WERI-Rb-1 (cell line): ENCODE data around the gene UNC5B.

Experiments
- DNase-seq: peaks from one replicate; pipeline ENCODE4 v3.0.0-alpha.2; 2020
- H3K27ac ChIP-seq: fragments of 250-450 bp; sonication (Bioruptor Pico); 2 replicates; pipeline ENCODE4 v1.5.1; 2020; ENCODE audit warnings: mild to moderate bottlenecking, moderate library complexity
- H3K27me3 ChIP-seq: fragments of 250-450 bp; sonication (Bioruptor Pico); 2 replicates; pipeline ENCODE4 v1.5.1; 2021; ENCODE audit warnings: mild to moderate bottlenecking, low read depth, moderate library complexity; ENCODE audit not compliant: insufficient read depth, severe bottlenecking
- H3K36me3 ChIP-seq: fragments of 250-450 bp; sonication (Bioruptor Pico); 2 replicates; pipeline ENCODE4 v1.5.1; 2020; ENCODE audit warnings: mild to moderate bottlenecking, moderate library complexity
- H3K4me3 ChIP-seq: 2 replicates; pipeline ENCODE4 v1.5.1; 2011; ENCODE audit warnings: low read depth, mild to moderate bottlenecking, control low read depth, low read length
- H3K9me3 ChIP-seq: fragments of 250-450 bp; sonication (Bioruptor Pico); 2 replicates; pipeline ENCODE4 v1.5.1; 2021; ENCODE audit warnings: mild to moderate bottlenecking, moderate library complexity; ENCODE audit not compliant: severe bottlenecking
- TF ChIP-seq, protein P1 (sequence below): IDR thresholded peaks from 2 replicates; pipeline ENCODE4 v1.5.1; 2011; ENCODE audit warnings: low read depth, mild to moderate bottlenecking, control low read depth, inconsistent platforms, low read length

The UNC5B gene

DNA sequence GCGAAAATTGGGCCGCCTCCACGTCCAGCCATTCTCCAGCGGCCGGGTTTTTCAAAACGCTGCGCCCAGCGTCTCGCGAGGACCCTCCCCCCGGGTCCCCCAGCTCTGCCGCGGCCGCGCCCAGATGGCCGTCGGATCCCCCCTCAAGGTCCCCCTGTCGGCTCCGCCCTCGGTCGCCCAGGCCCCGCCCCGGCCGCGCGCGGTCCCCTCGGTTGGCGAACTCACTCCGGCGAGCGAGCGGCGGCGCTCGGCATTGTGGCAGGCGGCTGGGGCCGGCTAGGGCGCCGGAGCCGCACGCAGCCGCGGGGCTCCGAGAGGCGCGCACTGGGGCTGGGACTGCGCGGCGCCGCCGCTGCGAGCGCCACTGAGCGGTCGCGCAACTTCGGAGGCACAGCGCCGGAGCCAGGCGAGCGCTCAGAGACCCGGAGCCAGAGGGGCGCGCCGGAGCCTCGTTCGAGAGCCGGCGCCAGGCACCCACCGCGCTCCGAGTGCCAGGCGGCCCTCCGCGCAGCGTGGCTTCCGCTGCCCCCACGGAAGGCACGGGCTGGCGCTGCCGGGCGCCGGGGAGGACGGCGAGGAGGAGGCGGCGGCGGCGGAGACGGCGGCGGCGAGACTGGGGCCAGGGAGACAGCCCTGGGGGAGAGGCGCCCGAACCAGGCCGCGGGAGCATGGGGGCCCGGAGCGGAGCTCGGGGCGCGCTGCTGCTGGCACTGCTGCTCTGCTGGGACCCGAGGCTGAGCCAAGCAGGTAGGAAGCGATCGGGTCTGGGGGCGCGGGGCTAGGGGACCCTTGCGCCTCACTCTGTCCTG, at the start of gene UNC5B:
UNC5B (plus strand) TSS at position 253 of the 809 bp plus-strand sequence; CDS start at position 669, 416 bp downstream.
- peak; percentile 95 for DNase-seq
- H3K27ac ChIP-seq, result peak within 1 kb of the TSS; percentile 67
- TF ChIP-seq, protein P1, sequence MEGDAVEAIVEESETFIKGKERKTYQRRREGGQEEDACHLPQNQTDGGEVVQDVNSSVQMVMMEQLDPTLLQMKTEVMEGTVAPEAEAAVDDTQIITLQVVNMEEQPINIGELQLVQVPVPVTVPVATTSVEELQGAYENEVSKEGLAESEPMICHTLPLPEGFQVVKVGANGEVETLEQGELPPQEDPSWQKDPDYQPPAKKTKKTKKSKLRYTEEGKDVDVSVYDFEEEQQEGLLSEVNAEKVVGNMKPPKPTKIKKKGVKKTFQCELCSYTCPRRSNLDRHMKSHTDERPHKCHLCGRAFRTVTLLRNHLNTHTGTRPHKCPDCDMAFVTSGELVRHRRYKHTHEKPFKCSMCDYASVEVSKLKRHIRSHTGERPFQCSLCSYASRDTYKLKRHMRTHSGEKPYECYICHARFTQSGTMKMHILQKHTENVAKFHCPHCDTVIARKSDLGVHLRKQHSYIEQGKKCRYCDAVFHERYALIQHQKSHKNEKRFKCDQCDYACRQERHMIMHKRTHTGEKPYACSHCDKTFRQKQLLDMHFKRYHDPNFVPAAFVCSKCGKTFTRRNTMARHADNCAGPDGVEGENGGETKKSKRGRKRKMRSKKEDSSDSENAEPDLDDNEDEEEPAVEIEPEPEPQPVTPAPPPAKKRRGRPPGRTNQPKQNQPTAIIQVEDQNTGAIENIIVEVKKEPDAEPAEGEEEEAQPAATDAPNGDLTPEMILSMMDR, result peak; percentile 51
- peak within 1 kb of the TSS; percentile 84 for H3K4me3 ChIP-seq
- H3K9me3 ChIP-seq, result no peaks in the 10 kb centered on the region
- no peaks in the 10 kb centered on the region for H3K27me3 ChIP-seq
- no peaks in the 10 kb centered on the region for H3K36me3 ChIP-seq

DNA sequence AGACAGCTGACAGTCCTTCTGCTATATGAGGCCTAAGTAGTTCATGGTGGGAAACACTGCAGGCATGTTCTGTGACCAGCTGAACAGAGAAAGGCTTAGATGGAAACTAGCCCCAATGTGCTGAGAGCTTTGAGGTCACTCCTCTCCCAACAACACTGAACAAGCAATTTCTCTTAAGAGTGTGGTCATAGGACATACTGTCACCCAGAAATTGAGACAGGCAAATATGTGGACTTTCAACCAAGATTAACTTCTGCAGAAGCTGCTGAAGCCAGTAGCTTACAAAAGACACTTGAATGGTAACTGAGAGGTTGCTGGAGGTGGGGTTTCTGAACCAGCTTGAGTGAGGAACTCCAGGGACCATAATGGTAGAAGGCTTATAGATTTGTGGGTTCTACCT, 38.9 kb upstream of the UNC5B start:
- no peaks in the 10 kb centered on the region for H3K27me3 ChIP-seq
- TF ChIP-seq, protein P1, result no peak
- no peak overlapping the region for H3K27ac ChIP-seq
- H3K4me3 ChIP-seq, result no peak overlapping the region
- no peak for DNase-seq
- no peaks in the 10 kb centered on the region for H3K9me3 ChIP-seq
- no peaks in the 10 kb centered on the region for H3K36me3 ChIP-seq

DNA sequence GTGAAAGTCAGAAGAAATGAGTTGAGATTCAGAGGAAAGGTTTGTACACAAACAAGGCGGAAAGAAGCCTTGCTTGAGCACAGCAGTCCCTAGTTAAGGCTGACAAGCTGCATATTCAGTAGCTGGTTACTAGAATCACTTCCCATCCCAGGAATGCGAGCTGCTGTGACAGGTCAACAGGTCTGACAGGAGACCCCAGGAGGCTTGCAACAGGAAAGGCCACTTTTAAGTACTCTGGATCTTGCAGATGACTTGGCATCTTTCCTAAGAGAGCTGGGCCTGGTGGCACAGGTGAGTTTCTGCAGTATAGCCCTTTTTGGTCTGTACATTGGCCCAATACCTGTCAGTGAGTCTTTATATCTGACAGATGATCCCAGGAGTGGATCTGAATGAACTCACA, 35.7 kb upstream of the UNC5B start:
- Histone ChIP-seq H3K4me3 (no peak overlapping the region), H3K36me3 (no peaks in the 10 kb centered on the region), H3K9me3 (no peaks in the 10 kb centered on the region), H3K27me3 (no peaks in the 10 kb centered on the region), H3K27ac (no peak overlapping the region)
- no peak for DNase-seq
- TF ChIP-seq, protein P1, result no peak

DNA sequence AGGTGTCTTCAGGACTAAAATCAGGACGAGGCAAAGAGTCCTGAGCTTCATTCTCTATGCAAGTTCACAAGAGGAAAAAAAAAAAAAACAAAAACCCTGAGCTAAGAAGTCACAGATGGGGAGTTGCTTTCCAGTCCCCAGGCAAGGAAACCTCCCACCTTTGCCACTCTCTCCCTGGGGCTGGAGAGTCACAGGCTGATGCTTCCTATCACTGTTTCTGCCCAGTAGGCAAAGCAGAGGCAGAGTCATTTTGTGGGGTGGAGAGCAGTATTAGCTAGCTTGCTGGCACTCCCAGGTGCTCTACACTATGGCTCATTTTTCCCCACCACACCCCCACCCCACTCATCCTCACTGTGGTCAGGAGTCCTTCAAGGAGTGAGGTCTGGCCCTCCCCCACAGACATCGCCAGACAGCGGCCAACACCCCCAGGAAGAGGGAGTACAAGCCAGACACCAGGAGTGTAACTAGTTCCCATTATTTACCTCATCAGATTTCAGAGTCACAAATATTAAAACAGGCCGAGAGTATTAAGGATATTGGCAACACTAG, 34.6 kb upstream of the UNC5B start:
- Histone ChIP-seq H3K9me3 (no peaks in the 10 kb centered on the region), H3K4me3 (no peak overlapping the region), H3K36me3 (no peaks in the 10 kb centered on the region), H3K27ac (no peak overlapping the region), H3K27me3 (no peaks in the 10 kb centered on the region)
- TF ChIP-seq, protein P1, result no peak
- DNase-seq, result no peak

DNA sequence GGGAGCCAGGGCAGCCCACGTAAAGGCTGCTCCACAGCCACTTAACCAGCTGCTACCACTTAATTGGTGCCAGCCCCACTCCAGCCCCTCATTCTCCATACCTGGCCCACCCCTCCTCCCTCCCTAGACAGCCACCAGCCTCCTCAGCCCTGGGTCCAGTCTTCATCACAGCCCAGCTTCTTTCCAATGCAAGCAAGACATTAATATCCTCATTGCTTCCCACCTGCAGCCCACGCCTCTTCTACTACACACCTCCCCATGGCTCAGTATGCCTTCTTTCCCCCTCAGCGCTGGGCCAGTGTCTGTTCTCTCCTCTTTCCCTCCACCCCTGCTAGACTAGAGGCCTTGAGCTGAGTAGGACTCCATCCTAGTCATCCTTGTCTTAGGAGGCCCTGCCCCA, 33.5 kb upstream of the UNC5B start:
- H3K27ac ChIP-seq, result no peak overlapping the region
- TF ChIP-seq, protein P1, result no peak
- no peaks in the 10 kb centered on the region for H3K36me3 ChIP-seq
- no peaks in the 10 kb centered on the region for H3K27me3 ChIP-seq
- DNase-seq, result no peak
- no peaks in the 10 kb centered on the region for H3K9me3 ChIP-seq
- H3K4me3 ChIP-seq, result no peak overlapping the region

DNA sequence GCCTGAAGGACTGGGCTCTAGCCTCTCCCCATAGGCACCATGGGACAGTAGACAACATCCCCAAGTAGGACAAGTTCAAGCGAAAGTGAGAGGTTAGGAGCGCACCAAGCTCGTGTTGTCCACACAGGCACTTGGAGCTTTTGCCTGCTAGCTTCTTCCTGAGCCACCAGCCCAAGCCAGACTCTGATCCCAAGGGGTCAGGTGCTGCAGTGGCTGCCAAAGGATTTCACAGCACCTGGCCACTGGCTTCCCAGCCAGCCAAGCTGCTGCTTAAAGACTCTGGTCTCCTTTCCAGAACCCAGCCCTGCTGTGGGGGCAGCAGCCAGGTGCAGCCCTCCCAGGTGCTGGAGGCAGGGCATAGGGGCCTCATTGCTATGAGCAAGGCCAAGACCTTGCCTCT, 33.0 kb upstream of the UNC5B start:
- DNase-seq, result peak; percentile 31
- TF ChIP-seq, protein P1, result no peak
- Histone ChIP-seq H3K36me3 (no peaks in the 10 kb centered on the region), H3K9me3 (no peaks in the 10 kb centered on the region), H3K27ac (no peak overlapping the region), H3K4me3 (no peak overlapping the region), H3K27me3 (no peaks in the 10 kb centered on the region)
